ENCODE results near the gene PHOX2B.
"Not testable (repeated sequence)": the region's sequence is repeated elsewhere in the genome, so short reads cannot be mapped to it uniquely, and the experiment has no call there.

Gene PHOX2B

GRCh38 chr4:41741354-41741753, 7.2 kb downstream of the PHOX2B start:
- TF ChIP-seq CTCF (IDR thresholded peaks at IDR 0.05; ENCODE audit: low read depth, low read length): no peak
- H3K4me3 ChIP-seq (ENCODE audit: low read depth, low read length): no peak overlapping the region

- not testable (repeated sequence) for H3K4me3 ChIP-seq (ENCODE audit: low read depth, low read length)
Measured at GRCh38 chr4:41737491-41737890, 11.0 kb downstream of the PHOX2B start.

- no peak for TF ChIP-seq CTCF (IDR thresholded peaks at IDR 0.05; ENCODE audit: low read depth, low read length)
- H3K4me3 ChIP-seq (ENCODE audit: low read depth, low read length): no peak overlapping the region
Measured at GRCh38 chr4:41734371-41734770, 14.2 kb downstream of the PHOX2B start.

- TF ChIP-seq CTCF (IDR thresholded peaks at IDR 0.05; ENCODE audit: low read depth, low read length): no peak
- H3K4me3 ChIP-seq (ENCODE audit: low read depth, low read length): no peak overlapping the region
Measured at GRCh38 chr4:41731569-41732126, 16.9 kb downstream of the PHOX2B start.

- no peak overlapping the region for H3K4me3 ChIP-seq (ENCODE audit: low read depth, low read length)
- TF ChIP-seq CTCF (IDR thresholded peaks at IDR 0.05; ENCODE audit: low read depth, low read length): no peak
Measured at GRCh38 chr4:41728573-41728913, 20.0 kb downstream of the PHOX2B start.

GRCh38 chr4:41727861-41728572, 20.5 kb downstream of the PHOX2B start:
- TF ChIP-seq CTCF (IDR thresholded peaks at IDR 0.05; ENCODE audit: low read depth, low read length): no peak
- no peak overlapping the region for H3K4me3 ChIP-seq (ENCODE audit: low read depth, low read length)

- no peak overlapping the region for H3K4me3 ChIP-seq (ENCODE audit: low read depth, low read length)
- TF ChIP-seq CTCF (IDR thresholded peaks at IDR 0.05; ENCODE audit: low read depth, low read length): no peak
Measured at GRCh38 chr4:41725254-41725653, 23.3 kb downstream of the PHOX2B start.

- no peak overlapping the region for H3K4me3 ChIP-seq (ENCODE audit: low read depth, low read length)
- TF ChIP-seq CTCF (IDR thresholded peaks at IDR 0.05; ENCODE audit: low read depth, low read length): no peak
Measured at GRCh38 chr4:41723286-41723685, 25.2 kb downstream of the PHOX2B start.
